Fibroblast of pulmonary artery (primary cell): ENCODE results near the gene FIG4.
"Not testable (repeated sequence)": the region's sequence is repeated elsewhere in the genome, so short reads cannot be mapped to it uniquely, and the experiment has no call there.

Source experiments
- DNase-seq: peaks from one replicate; pipeline ENCODE4 v3.0.0-alpha.2; 2010; ENCODE audit warnings: low read depth
- H3K4me3 ChIP-seq: replicated peaks from 2 replicates; pipeline ENCODE4 v1.5.1; 2011; ENCODE audit warnings: low read depth, mild to moderate bottlenecking, control low read depth, low read length, moderate library complexity
- TF ChIP-seq, protein P1 (sequence below): IDR thresholded peaks from 2 replicates; pipeline ENCODE4 v1.5.1; 2011; ENCODE audit warnings: mild to moderate bottlenecking, control low read depth, low read length, inconsistent platforms; ENCODE audit errors: missing control alignments

The FIG4 gene

DNA sequence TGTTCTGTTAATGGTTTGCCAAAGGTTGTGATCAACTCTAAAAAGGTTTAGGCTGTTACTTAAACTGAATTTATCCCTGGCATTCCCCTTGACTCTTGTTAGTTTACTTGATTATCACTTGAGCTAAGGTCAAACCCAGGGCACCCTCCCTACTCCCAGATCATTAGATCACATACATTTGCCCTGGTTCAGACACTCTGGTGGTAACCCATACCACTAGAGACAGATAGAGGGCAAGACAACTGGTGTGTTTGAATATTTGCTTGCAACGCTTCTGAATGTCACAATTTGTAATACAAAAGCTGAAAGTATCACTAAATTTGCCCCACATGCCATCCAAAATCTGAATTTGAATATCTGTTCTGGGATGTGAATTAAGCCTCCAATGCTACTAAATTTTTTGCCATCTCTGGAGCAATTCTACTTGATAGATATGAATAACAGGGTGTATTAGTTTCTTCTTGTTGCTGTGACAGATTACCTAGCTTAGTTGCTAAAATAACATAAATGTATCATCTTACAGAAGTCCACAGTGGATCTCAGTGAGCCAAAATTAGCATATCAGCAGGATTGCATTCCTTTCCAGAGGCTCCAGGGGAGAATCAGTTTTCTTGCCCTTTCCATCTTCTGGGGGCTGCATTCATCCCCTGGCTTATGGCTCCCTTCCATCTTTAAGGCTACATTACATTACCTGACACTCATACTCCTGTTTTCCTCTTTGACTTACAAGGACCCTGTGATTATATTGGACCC lies 45.4 kb downstream of the FIG4 start:
- DNase-seq: no peak
- H3K4me3 ChIP-seq: no peak overlapping the region
- TF ChIP-seq, protein P1, sequence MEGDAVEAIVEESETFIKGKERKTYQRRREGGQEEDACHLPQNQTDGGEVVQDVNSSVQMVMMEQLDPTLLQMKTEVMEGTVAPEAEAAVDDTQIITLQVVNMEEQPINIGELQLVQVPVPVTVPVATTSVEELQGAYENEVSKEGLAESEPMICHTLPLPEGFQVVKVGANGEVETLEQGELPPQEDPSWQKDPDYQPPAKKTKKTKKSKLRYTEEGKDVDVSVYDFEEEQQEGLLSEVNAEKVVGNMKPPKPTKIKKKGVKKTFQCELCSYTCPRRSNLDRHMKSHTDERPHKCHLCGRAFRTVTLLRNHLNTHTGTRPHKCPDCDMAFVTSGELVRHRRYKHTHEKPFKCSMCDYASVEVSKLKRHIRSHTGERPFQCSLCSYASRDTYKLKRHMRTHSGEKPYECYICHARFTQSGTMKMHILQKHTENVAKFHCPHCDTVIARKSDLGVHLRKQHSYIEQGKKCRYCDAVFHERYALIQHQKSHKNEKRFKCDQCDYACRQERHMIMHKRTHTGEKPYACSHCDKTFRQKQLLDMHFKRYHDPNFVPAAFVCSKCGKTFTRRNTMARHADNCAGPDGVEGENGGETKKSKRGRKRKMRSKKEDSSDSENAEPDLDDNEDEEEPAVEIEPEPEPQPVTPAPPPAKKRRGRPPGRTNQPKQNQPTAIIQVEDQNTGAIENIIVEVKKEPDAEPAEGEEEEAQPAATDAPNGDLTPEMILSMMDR: no peak

DNA sequence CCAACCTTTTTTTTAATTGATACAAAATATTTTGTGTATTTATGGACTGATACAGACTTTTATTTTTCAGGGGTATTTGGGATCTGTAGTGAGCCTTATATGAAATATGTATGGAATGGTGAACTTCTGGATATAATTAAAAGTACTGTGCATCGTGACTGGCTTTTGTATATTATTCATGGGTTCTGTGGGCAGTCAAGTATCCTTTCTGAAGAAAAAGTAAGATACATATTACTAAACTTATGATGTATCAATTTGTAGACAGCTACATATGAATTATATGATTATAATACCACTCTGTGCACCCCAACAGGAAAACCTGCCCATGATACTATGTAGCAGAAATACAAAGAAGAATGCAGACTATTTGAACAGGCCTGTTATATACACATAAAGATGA lies 47.2 kb downstream of the FIG4 start:
- H3K4me3 ChIP-seq: no peak overlapping the region
- no peak for DNase-seq
- TF ChIP-seq, protein P1: no peak

DNA sequence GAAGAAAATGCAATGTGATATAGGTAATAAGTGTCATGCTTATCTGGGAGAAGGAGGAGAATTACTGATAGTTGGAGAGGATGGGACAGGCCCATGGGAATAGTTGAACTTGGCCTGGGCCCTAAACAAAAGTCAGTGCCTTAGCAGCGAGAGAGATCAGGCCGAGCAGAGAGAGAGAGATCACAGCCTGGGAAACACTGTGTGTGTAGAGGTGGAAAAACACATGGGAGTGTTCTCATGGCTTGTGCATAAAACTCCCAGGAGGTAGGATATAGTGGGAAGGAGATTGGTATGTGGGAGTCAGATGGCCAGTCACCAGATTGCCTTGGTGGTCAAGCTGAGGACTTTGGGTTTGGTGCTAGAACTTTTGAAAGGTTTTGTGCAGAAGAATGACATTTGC lies 47.6 kb downstream of the FIG4 start:
- TF ChIP-seq, protein P1: no peak
- no peak overlapping the region for H3K4me3 ChIP-seq
- no peak for DNase-seq

DNA sequence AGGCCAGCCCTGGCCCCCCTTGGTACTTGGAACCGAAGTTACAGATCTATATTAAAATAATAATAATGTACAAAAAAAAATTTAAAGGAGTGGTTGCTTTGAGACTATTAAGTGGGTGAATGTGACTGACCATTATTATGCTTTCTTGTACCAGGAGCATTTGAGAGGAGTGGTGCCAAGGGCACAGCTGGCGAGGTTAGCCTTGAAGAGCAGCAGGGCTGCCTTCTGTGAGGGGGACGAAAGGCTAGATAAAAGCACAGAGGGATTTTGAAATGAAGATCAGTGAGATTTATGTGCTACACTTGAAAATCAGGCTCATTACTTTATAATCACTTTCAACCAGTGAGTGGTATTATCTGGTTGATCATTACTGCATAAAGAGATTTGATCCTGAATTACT lies 48.6 kb downstream of the FIG4 start:
- no peak overlapping the region for H3K4me3 ChIP-seq
- TF ChIP-seq, protein P1: no peak
- no peak for DNase-seq

DNA sequence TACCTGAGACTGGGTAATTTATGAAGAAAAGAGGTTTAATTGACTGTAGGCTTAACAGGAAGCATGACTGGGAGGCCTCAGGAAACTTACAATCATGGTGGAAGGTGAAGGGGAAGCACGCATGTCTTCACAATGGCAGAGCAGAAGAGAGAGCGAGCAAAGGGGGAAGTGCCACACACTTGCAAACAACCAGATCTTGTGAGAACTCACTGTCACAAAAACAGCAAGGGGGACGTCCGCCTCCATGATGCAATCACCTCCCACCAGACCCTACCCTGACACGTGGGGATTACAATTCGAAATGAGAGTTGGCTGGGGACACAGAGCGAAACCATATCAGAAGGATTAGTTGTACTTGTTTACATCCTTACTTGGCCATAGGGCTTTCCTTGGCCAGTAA lies 49.7 kb downstream of the FIG4 start:
- no peak overlapping the region for H3K4me3 ChIP-seq
- DNase-seq: no peak
- TF ChIP-seq, protein P1: no peak

DNA sequence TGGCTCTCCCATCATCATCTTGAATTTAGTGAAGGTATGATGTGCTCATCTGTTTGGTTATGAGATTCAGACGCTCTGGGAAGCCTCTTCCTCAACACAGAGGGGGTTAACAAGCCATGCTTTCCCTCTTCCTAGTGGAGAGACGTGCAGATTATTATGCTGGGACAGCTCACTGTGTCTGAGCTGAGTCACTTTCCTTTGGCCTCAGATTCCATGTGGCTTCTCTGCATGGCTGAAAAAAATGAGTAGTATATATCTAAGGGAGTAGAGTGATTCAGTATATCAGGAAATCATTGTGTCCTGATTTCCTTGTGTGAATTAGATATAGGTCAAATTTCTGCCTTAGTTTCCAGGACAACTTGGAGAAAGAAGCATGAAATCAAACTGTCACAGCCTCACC lies 52.6 kb downstream of the FIG4 start:
- TF ChIP-seq, protein P1: no peak
- DNase-seq: peak; percentile 54
- H3K4me3 ChIP-seq: no peak overlapping the region

DNA sequence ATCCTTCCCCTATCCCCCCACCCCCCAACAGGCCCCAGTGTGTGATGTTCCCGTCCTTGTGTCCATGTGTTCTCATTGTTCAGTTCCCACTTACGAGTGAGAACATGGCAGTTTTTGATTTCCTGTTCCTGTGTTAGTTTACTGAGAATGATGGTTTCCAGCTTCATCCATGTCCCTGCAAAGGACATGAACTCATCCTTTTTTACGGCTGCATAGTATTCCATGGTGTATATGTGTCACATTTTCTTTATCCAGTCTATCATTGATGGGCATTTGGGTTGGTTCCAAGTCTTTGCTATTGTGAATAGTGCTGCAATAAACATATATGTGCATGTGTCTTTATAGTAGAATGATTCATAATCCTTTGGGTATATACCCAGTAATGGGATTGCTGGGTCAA lies 53.7 kb downstream of the FIG4 start:
- not testable (repeated sequence) for H3K4me3 ChIP-seq, DNase-seq
